ENCODE measurements around the gene UNCX. TPM values are rescaled to one million over a fixed set of nuclear protein-coding genes. Genes with fewer than 3 reads are reported as not detected.

UNCX gene
- total and polyA plus RNA-seq, 2 of the 8 experiments (the other 6 are each of a cell fraction or from before 2014, with no cell fraction given), result not detected

- Histone ChIP-seq H3K9ac (replicated peaks in 1 of 4; ENCODE audit: extremely low read depth in 1 of 4, low read depth in 3 of 4, low read length in 3 of 4) (no peak overlapping the region), H3K79me1 (ENCODE audit: low read depth, low read length) (no peaks in the 10 kb centered on the region), H3K36me3 (ENCODE audit: control insufficient read depth in 2 of 4, insufficient read depth in 4 of 4, low read length in 3 of 4) (peaks cover 0 to 24% (median 0%) of the 10 kb centered on the region in 4 experiments; a peak in 1 of 8 replicates), H3K18ac (ENCODE audit: extremely low read depth, low read length) (no peak overlapping the region), H2AFZ (ENCODE audit: low read length) (no peak overlapping the region), H2BK20ac (ENCODE audit: low read length) (no peak overlapping the region), H3K4ac (replicated peaks; ENCODE audit: insufficient read length, low read depth, low read length) (no peak overlapping the region), H2BK12ac (ENCODE audit: low read depth, low read length) (no peak overlapping the region), H4K20me1 (replicated peaks in 1 of 2; ENCODE audit: control insufficient read depth in 1 of 2, insufficient read depth in 2 of 2, low read length in 2 of 2) (peaks cover 13 to 24% of the 10 kb centered on the region in 2 experiments), H2BK120ac (replicated peaks; ENCODE audit: low read depth, low read length) (no peak overlapping the region), H4K8ac (ENCODE audit: extremely low read depth, insufficient read depth, low read length) (no peak overlapping the region), H3K27ac (ENCODE audit: low read depth, low read length) (no peak overlapping the region), H2BK5ac (ENCODE audit: low read depth, low read length) (no peak overlapping the region), H3K14ac (ENCODE audit: insufficient read length) (no peak overlapping the region), H3K4me2 (ENCODE audit: insufficient read depth in 1 of 2, low read depth in 2 of 2, low read length in 2 of 2) (no peak overlapping the region), H4K91ac (replicated peaks; ENCODE audit: insufficient read length, low read length) (no peak overlapping the region), H3K23ac (ENCODE audit: insufficient read length) (no peak overlapping the region), H3K27me3 (replicated peaks in 1 of 4; ENCODE audit: control insufficient read depth in 3 of 4, extremely low read depth in 1 of 4, insufficient read depth in 3 of 4, low read length in 3 of 4) (peaks cover 95 to 99% (median 98%) of the 10 kb centered on the region in 4 experiments), H3K9me3 (ENCODE audit: insufficient read depth in 2 of 2, low read depth in 1 of 2, low read length in 1 of 2) (no peaks in the 10 kb centered on the region), H3K23me2 (ENCODE audit: low read depth, low read length) (peaks cover 2% of the 10 kb centered on the region; the same call in 1 of the 2 replicates), H3K4me1 (replicated peaks in 1 of 4; ENCODE audit: control insufficient read depth in 3 of 4, insufficient read depth in 4 of 4, low read length in 3 of 4) (peaks cover 0 to 33% (median 21%) of the 10 kb centered on the region in 4 experiments; a peak in 6 of 7 replicates), H4K5ac (ENCODE audit: insufficient read length, low read depth, low read length) (no peak overlapping the region), H3K4me3 (ENCODE audit: extremely low read depth in 1 of 4, insufficient read depth in 2 of 4, low read depth in 3 of 4, low read length in 4 of 4) (no peak overlapping the region), H3K56ac (replicated peaks; ENCODE audit: insufficient read length, low read depth, low read length) (no peak overlapping the region), H2AK5ac (ENCODE audit: low read depth, low read length) (no peak overlapping the region), H3K79me2 (ENCODE audit: control insufficient read depth in 1 of 2, insufficient read depth in 2 of 2, low read length in 2 of 2) (no peaks in the 10 kb centered on the region), H2BK15ac (ENCODE audit: low read length) (no peak overlapping the region)
- DNase-seq (ENCODE audit: low read depth in 1 of 2, low spot score in 2 of 2) (no peak), FAIRE-seq (no peak)
- CTCF ChIA-PET (ENCODE audit: partially characterized antibody), result interaction anchor here (0.7 to 3.5 kb wide), 6 partner anchors 11 to 194 kb away, joined by 3 to 18 read pairs (median 5); no protein-coding TSS in a partner anchor
- TF ChIP-seq EZH2 (IDR thresholded peaks at IDR 0.05; ENCODE audit: low read depth, low read length, severe bottlenecking) (peak; percentile 77), GABPA (IDR thresholded peaks at IDR 0.05; ENCODE audit: borderline replicate concordance, insufficient read depth, low read length) (peak; percentile 28; the same call in 1 of the 2 replicates), CTBP2 (IDR thresholded peaks at IDR 0.05; ENCODE audit: borderline replicate concordance, insufficient read depth, insufficient read length, low read length) (peak; percentile 68), CBX5 (IDR thresholded peaks at IDR 0.05; ENCODE audit: low read depth, low read length) (no peak), TAF1 (IDR thresholded peaks at IDR 0.05; ENCODE audit: low read depth, low read length) (no peak), TCF12 (IDR thresholded peaks at IDR 0.05; ENCODE audit: low read depth, low read length) (0 out of 2 replicates have a peak, but pooled peaks have one; percentile 42), SUZ12 (IDR thresholded peaks at IDR 0.05; ENCODE audit: low read length) (peak; percentile 18; the same call in 1 of the 2 replicates), RNF2 (IDR thresholded peaks at IDR 0.05; ENCODE audit: borderline replicate concordance, low read depth, low read length, missing control alignments, poor library complexity, severe bottlenecking) (peak; percentile 55), CEBPB (IDR thresholded peaks at IDR 0.05; ENCODE audit: low read depth, low read length) (0 out of 2 replicates have a peak, but pooled peaks have one; percentile 22)
- POLR2A ChIA-PET (ENCODE audit: partially characterized antibody), result interaction anchor here (1.1 to 11.2 kb wide), 4 partner anchors 9 to 37 kb away, joined by 3 to 76 read pairs (median 4); no protein-coding TSS in a partner anchor
- WGBS, 2 experiments (ENCODE audit: extremely low coverage in 1 of 2, insufficient coverage in 1 of 2, insufficient read length in 1 of 2, insufficient replicate concordance in 2 of 2, low coverage in 1 of 2, low lambda C conversion rate in 2 of 2, missing lambda C conversion rate in 1 of 2), result 11% methylated on average over 10 of the region's 21 CpGs; no CpG with 5 or more reads in 1 of the 2 experiments
Measured at GRCh38 chr7:1238450-1238882, 5.8 kb downstream of the UNCX start.
